Activated CD4-positive, alpha-beta T cell treated with anti-CD3 and anti-CD28 coated beads, Interleukin-2, amount 10 ng/mL, durations not matched to agents 7 days and 5 days (primary cell): ENCODE results near the gene AFF3. TPM values are rescaled to one million over a fixed set of nuclear protein-coding genes. Genes with fewer than 3 reads are reported as not detected.

Experiments used
- CTCF ChIA-PET: fragments of 350-600 bp; sonication (Branson Sonifier 250); formaldehyde crosslinking; loops from one replicate; lab custom pipeline; 2021; ENCODE audit warnings: antibody characterized with exemption; lab: Charles Lee
- POLR2A ChIA-PET: fragments of 350-600 bp; sonication (Branson Sonifier 250); formaldehyde crosslinking; loops from one replicate; lab custom pipeline; 2021; ENCODE audit warnings: antibody characterized with exemption; lab: Charles Lee
- DNase-seq: peaks from one replicate; pipeline ENCODE4 v3.0.0-alpha.2; 2020
- H3K27ac Mint-ChIP-seq: one replicate; pipeline ENCODE4 v1.8.0; 2021; ENCODE audit warnings: mild to moderate bottlenecking, moderate library complexity, mixed read lengths
- H3K27me3 Mint-ChIP-seq: one replicate; pipeline ENCODE4 v1.8.0; 2021; ENCODE audit warnings: mixed read lengths
- H3K36me3 Mint-ChIP-seq: one replicate; pipeline ENCODE4 v1.8.0; 2021; ENCODE audit warnings: low read depth, mixed read lengths
- H3K4me1 Mint-ChIP-seq: one replicate; pipeline ENCODE4 v1.8.0; 2021; ENCODE audit warnings: mixed read lengths
- H3K4me3 Mint-ChIP-seq: one replicate; pipeline ENCODE4 v1.8.0; 2021; ENCODE audit warnings: mild to moderate bottlenecking, moderate library complexity, mixed read lengths
- H3K9me3 Mint-ChIP-seq: one replicate; pipeline ENCODE4 v1.8.0; 2021; ENCODE audit warnings: mixed read lengths
- total RNA-seq, 2 experiments: library from RNA; stranded (reverse); gene quantifications; one replicate each; pipeline ENCODE4 v1.2.3, GENCODE V29; 2021

AFF3 gene
- total RNA-seq, 2 experiments from 2014 or later: 7.4 to 13.0 TPM

- no peak for DNase-seq
- H3K27me3 Mint-ChIP-seq: no peaks in the 10 kb centered on the region
- H3K4me3 Mint-ChIP-seq: no peak overlapping the region
- H3K4me1 Mint-ChIP-seq: no peaks in the 10 kb centered on the region
- H3K27ac Mint-ChIP-seq: no peak overlapping the region
- POLR2A ChIA-PET: no interaction called here
- CTCF ChIA-PET: no interaction called here
- peaks cover 1% of the 10 kb centered on the region for H3K36me3 Mint-ChIP-seq
- no peaks in the 10 kb centered on the region for H3K9me3 Mint-ChIP-seq
Observed at GRCh38 chr2:99845296-99845695, 297.1 kb downstream of the AFF3 start.

DNA sequence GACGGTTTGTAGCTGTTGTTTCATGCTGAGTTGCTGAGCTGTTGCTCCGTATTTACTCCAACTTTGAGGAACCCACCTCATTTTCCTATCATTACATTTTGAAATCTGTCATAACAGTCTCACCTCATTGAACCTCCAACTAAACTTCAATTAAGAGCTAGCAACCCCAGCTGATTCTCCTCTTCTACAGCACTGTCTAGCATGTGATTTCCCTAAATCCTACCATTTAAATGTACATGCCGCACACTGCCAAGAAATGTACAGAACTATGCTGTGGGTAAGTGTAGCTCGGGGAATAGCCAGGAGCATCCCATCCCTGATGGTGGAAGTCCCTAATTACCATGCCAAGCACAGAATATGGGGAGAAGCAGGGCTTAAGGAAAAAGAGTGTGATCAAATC is 299.9 kb downstream of the AFF3 start:
- H3K36me3 Mint-ChIP-seq: peaks cover 3% of the 10 kb centered on the region
- POLR2A ChIA-PET: no interaction called here
- no peak overlapping the region for H3K27ac Mint-ChIP-seq
- no peaks in the 10 kb centered on the region for H3K27me3 Mint-ChIP-seq
- H3K4me3 Mint-ChIP-seq: no peak overlapping the region
- H3K4me1 Mint-ChIP-seq: peaks cover 9% of the 10 kb centered on the region
- CTCF ChIA-PET: no interaction called here
- no peaks in the 10 kb centered on the region for H3K9me3 Mint-ChIP-seq
- DNase-seq: no peak

DNA sequence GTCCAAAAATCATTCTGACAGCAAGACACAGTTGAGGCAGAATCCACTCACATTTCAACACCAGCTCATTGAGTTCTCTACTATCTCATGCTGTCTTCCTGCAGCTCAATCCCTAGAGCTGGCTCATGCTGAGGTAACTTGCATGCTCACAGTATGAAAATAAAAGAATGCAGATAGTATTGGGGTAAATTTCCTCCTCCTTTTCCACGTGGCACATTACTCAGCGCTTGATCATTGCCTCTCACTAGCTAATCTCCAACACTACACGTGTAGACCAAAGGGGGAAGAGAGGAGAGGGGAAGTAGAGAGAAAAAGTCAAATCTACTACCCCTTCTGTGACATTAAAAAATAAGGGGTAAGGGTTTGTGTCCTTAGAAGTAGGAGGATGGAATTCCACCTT is 300.6 kb downstream of the AFF3 start:
- Mint-ChIP-seq H3K4me1 (peaks cover 16% of the 10 kb centered on the region), H3K4me3 (no peak overlapping the region), H3K27ac (no peak overlapping the region), H3K9me3 (no peaks in the 10 kb centered on the region), H3K27me3 (no peaks in the 10 kb centered on the region), H3K36me3 (peaks cover 3% of the 10 kb centered on the region)
- no peak for DNase-seq
- ChIA-PET CTCF (no interaction called here), POLR2A (no interaction called here)

DNA sequence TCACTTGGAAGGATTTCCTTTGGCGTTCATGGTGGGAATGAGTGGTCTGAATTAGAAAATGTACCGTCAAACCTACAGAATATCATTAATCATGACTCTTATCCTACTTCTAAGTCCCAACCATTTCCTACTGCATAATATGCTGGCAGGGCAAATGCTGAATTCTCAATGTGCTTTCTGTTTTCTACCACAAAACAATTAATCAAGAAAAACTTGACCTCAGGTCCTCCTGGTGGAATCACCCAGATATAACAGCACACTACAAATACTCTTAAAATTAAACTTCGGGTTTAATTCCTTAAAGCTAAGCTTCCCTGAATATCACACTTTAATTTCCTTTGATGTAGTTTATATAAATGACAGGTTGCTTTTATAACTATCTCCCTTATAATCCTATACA is 301.6 kb downstream of the AFF3 start:
- Mint-ChIP-seq H3K4me1 (peaks cover 17% of the 10 kb centered on the region), H3K9me3 (no peaks in the 10 kb centered on the region), H3K27ac (no peak overlapping the region), H3K36me3 (peaks cover 3% of the 10 kb centered on the region), H3K4me3 (no peak overlapping the region), H3K27me3 (no peaks in the 10 kb centered on the region)
- CTCF ChIA-PET: no interaction called here
- POLR2A ChIA-PET: no interaction called here
- DNase-seq: no peak

- DNase-seq: no peak
- no peak overlapping the region for H3K27ac Mint-ChIP-seq
Observed at GRCh38 chr2:99836690-99837605, 305.4 kb downstream of the AFF3 start.

GRCh38 chr2:99834426-99834825 is 308.0 kb downstream of the AFF3 start:
- DNase-seq: no peak
- Mint-ChIP-seq H3K4me1 (peaks cover 17% of the 10 kb centered on the region), H3K27ac (no peak overlapping the region), H3K4me3 (no peak overlapping the region), H3K9me3 (peaks cover 1% of the 10 kb centered on the region), H3K27me3 (no peaks in the 10 kb centered on the region), H3K36me3 (peaks cover 6% of the 10 kb centered on the region)
- ChIA-PET CTCF (no interaction called here), POLR2A (no interaction called here)

More at GRCh38 chr2:99836690-99837605, 305.4 kb downstream of the AFF3 start:
- CTCF ChIA-PET: interaction anchor here (0.5 kb wide), 1 partner anchor 280 kb away, joined by 4 read pairs; no protein-coding TSS in a partner anchor
- H3K4me3 Mint-ChIP-seq: no peak overlapping the region
- POLR2A ChIA-PET: no interaction called here
- H3K36me3 Mint-ChIP-seq: peaks cover 3% of the 10 kb centered on the region
- H3K4me1 Mint-ChIP-seq: peaks cover 17% of the 10 kb centered on the region
- no peaks in the 10 kb centered on the region for H3K9me3 Mint-ChIP-seq
- no peaks in the 10 kb centered on the region for H3K27me3 Mint-ChIP-seq

DNA sequence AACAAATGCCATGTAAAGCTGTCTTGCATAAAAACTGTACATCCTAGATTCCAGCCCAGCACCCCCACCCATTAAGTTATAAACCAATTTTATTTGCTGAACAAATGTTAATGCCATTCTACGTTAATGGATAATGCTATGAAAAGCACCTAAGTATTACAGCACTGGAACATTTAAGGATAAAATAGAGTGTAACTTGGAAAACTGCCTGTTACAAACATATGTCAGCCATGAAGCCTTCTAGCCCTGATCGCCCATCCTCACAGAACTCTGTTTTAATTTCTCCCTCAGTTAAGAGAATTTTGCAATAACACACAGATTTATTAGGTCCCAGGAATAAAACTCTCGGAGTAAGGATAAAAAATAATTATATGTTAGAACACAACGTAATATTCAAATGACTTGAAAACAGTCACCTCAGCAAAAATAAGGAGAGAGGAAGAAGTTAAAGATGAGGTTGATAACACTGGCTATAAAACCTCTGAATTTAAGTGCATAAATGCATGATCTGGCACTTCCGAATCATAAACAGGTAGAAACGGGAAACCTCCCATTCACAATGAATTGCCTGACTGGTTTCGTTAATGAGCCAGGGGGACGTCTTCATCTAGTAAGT is 308.7 kb downstream of the AFF3 start:
- peaks cover 13% of the 10 kb centered on the region for H3K36me3 Mint-ChIP-seq
- CTCF ChIA-PET: no interaction called here
- H3K4me3 Mint-ChIP-seq: no peak overlapping the region
- peaks cover 2% of the 10 kb centered on the region for H3K9me3 Mint-ChIP-seq
- H3K4me1 Mint-ChIP-seq: peaks cover 17% of the 10 kb centered on the region
- H3K27ac Mint-ChIP-seq: no peak overlapping the region
- POLR2A ChIA-PET: no interaction called here
- DNase-seq: no peak
- H3K27me3 Mint-ChIP-seq: no peaks in the 10 kb centered on the region

- peaks cover 16% of the 10 kb centered on the region for H3K4me1 Mint-ChIP-seq
- peaks cover 15% of the 10 kb centered on the region for H3K36me3 Mint-ChIP-seq
- no peak for DNase-seq
- no peak overlapping the region for H3K27ac Mint-ChIP-seq
- CTCF ChIA-PET: no interaction called here
- peaks cover 3% of the 10 kb centered on the region for H3K9me3 Mint-ChIP-seq
- H3K4me3 Mint-ChIP-seq: no peak overlapping the region
- H3K27me3 Mint-ChIP-seq: no peaks in the 10 kb centered on the region
- POLR2A ChIA-PET: no interaction called here
Observed at GRCh38 chr2:99832926-99833325, 309.5 kb downstream of the AFF3 start.

DNA sequence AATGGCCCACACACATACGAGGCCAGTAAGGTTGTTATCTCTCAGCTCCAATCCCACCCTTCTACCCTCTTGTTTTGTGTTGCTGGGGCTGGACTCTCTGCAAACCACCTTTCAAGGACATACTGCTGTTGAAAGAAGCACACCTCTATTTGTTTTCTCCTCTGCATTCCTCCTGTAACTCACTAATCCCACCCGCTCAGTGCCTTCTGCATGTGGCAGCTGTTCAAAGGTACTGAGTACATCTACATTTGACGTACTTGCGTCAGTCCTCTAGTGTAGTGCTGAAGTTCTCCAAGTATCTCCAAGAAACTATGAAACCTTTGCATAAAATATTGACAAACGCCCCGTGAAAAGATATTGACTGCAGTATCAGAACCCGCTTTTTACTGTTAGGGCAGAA is 310.6 kb downstream of the AFF3 start:
- Mint-ChIP-seq H3K4me1 (peaks cover 18% of the 10 kb centered on the region), H3K27ac (no peak overlapping the region), H3K27me3 (no peaks in the 10 kb centered on the region), H3K4me3 (no peak overlapping the region), H3K9me3 (peaks cover 4% of the 10 kb centered on the region), H3K36me3 (peaks cover 19% of the 10 kb centered on the region)
- CTCF ChIA-PET: no interaction called here
- POLR2A ChIA-PET: no interaction called here
- DNase-seq: no peak

- Mint-ChIP-seq H3K27ac (peak overlapping the region; percentile 90), H3K36me3 (peaks cover 22% of the 10 kb centered on the region), H3K9me3 (peaks cover 4% of the 10 kb centered on the region), H3K4me1 (peaks cover 24% of the 10 kb centered on the region), H3K4me3 (no peak overlapping the region), H3K27me3 (no peaks in the 10 kb centered on the region)
- peak; percentile 60 for DNase-seq
- CTCF ChIA-PET: no interaction called here
- POLR2A ChIA-PET: no interaction called here
Observed at GRCh38 chr2:99827296-99827999, 314.9 kb downstream of the AFF3 start.

DNA sequence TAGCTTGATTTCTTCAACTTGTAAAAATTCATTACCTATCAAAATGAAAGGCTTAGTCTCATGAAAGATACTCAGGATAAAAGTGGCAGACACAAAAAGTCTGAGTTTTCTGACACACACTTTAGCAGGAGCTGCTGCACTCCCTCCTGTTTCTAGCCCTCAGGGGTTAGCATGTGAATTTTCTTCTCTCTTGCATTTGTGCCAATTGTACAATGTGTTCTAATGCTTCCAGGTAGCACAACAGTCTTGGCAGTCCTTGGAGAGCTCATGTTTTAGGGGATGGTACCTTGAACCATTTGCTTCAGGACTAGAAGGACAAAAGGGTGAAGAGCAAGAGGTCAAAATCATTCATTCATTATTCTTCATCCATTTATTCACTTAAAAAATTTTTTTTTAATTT is 316.8 kb downstream of the AFF3 start:
- H3K36me3 Mint-ChIP-seq: peaks cover 22% of the 10 kb centered on the region
- H3K9me3 Mint-ChIP-seq: peaks cover 4% of the 10 kb centered on the region
- DNase-seq: no peak
- H3K4me1 Mint-ChIP-seq: peaks cover 24% of the 10 kb centered on the region
- ChIA-PET CTCF (no interaction called here), POLR2A (no interaction called here)
- H3K27ac Mint-ChIP-seq: no peak overlapping the region
- H3K27me3 Mint-ChIP-seq: no peaks in the 10 kb centered on the region
- no peak overlapping the region for H3K4me3 Mint-ChIP-seq

GRCh38 chr2:99824758-99825157 is 317.6 kb downstream of the AFF3 start:
- Mint-ChIP-seq H3K9me3 (peaks cover 4% of the 10 kb centered on the region), H3K27ac (no peak overlapping the region), H3K27me3 (no peaks in the 10 kb centered on the region), H3K36me3 (peaks cover 20% of the 10 kb centered on the region), H3K4me1 (peaks cover 24% of the 10 kb centered on the region), H3K4me3 (no peak overlapping the region)
- POLR2A ChIA-PET: no interaction called here
- no peak for DNase-seq
- CTCF ChIA-PET: no interaction called here
